GM21528 (cell line): ENCODE measurements around the gene CCL7.
"Not testable (repeated sequence)": the region's sequence is repeated elsewhere in the genome, so short reads cannot be mapped to it uniquely, and the experiment has no call there.

Source experiments
- ATAC-seq: cut with Tn5 transposase; IDR thresholded peaks from one replicate; pipeline ENCODE4 v1.9.1; 2021; ENCODE audit warnings: mild to moderate bottlenecking, moderate library complexity; ENCODE audit not compliant: unreplicated experiment, low FRiP score

The CCL7 gene

DNA sequence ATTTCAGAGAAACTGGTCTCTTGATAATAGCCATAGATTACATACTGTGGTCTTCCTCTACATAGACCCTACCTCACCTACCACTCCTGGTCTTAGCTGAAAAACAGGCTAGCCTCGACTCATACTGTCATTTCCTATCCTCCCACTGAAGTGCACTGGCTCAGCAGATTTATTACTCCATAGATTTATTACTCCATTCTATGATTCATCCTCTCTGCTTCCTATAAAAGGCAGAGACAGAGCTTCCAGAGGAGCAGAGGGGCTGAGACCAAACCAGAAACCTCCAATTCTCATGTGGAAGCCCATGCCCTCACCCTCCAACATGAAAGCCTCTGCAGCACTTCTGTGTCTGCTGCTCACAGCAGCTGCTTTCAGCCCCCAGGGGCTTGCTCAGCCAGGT lies at the start of gene CCL7:
CCL7 (plus strand) TSS at position 253 of the 400 bp plus-strand sequence; CDS start at position 323, 70 bp downstream.
- ATAC-seq, result no peak

DNA sequence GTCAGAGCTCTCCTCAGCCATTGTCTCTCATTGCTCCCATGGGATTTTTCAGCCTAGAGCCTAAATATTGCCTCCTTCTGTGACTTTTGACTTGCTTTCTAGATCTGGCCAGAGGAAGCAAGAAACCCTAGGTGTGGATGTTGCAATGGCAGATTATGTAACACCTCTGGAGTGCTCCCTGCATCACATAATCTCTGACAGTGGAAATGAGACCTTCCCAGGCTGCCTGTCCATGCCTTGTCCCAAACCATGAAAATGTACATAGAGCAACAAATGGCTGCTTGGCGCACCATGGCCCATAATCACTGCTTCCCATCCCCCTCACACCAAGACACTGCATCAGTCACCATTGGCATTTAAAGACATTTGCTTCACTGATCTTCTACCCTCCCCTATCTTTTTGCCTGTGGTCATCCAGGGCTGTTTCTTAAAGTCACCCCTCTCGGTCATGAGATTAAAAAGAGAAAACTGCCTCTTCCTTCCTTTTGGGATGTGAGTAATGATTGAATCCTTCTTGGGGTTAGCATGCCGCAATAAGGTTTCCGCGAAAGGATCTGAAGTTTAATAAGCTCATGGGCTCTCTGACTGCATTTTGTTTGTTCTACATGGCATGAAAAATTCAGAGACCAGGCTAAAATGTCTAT lies 49.1 kb upstream of the CCL7 start:
- no peak for ATAC-seq

DNA sequence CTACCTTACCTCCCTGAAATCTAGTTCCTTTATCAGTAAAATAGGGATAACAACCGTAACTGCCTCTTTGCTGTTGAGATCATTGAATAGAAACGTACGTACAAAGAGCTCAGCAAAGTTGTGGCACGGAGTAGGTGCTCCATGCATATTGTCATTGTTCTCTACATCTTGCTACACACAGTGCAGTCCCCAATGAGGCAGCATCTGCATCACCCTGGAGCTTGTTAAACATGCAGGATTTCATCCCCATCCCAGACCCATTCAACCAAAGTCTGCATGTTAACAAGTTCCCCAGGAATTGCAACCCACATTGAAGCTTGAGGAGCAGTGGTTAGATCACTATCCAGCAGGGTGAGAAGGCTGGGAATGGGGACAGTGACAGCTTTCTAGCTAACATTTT lies 48.6 kb upstream of the CCL7 start:
- ATAC-seq, result no peak

DNA sequence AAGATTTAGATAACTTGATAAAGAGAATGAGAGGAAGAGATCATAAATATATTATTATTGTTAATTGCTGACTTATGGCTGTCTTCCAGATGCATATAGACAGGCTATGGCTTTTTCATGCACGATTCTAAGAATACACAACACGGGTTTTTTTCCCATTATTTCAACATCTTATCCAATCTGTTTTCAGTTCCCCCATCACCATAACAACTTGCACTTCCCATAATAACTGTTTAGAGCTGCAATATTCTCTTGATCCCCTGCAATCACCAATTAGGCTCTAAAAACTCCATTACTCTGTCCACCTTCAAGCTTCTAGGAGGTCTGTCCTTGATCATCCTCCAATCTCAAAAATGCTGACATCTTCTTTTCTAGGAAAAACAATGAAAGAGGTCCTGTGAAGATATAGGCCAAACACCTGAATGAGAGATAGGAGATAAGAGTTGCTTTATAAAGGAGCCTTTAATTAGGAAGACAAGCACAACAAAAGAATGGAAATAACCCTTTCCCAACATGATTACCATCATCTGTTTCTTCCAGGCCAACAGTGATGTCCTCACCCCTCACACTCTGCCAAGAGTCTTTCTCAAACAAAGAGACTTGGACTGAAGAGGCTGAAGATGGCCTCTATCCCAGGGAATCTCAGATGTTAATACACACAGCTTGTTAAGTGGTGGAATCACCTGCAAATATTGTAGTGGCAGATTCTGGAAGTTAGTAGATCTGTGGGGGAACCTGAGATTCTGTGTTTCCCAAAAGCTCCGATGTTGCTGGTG lies 47.1 kb upstream of the CCL7 start:
- ATAC-seq, result no peak

DNA sequence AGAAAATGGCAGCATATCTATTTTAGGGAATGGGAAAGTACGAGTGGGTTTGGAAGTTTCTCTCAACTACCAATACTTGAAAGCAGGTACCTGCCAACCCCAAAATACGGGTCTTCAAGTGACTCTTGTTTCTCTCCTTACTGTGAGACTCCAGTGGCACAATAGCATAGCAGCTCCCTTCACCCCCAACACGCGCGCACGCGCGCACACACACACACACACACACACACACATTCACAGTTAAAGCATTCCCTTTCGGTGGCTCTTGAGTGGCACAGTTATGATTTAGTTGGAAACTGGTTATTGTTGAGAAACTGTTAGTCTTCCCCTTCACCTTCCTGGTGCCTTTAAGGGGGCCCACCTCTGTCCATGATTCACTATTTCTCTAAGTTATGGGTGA lies 45.0 kb upstream of the CCL7 start:
- no peak for ATAC-seq

DNA sequence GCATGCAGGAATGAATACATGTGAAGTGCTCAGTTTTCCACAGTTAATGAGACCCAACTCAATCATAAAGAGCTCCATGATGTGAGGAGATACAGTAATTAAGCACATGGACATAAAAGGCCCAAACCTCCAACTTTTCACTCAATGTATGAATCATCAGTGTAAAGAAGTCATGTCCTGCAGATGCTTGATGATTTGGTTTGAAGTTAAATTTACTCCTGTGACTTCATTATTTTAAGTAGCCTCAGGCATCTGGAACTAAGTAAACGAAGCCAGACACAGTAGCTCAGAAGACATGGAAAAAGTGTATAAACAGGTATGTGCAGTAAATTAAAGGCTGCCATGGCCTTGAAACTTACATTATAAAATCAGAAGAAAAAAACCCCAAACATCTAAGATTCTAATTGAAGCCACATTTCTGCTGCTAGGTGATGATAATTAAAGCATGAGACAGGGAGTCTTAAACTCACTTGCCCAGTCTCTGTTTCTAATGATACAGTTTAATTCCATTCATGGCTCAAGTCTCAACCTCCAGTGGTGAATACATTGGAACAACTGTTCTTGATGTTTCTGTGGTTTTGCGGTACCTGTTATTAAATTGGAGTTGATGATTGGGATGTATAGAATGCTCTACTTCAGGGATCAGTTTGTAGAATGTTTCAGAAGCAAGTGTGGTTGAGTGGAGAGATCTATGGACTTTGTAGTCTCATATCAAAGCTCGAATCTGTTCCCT lies 43.8 kb upstream of the CCL7 start:
- no peak for ATAC-seq

DNA sequence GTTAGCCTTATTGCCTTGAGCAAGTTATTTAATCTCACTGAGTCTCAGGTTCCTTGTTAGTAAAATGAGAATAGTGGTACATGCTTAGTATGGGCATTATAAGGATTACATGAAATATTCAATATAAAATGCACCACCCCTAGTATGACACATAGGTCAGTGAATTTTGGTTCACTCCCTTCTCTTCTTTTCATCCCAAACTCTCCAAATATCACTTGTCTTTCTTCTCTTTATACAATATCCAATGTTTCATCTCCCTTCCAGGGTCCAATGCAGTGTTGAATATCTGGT lies 43.3 kb upstream of the CCL7 start:
- ATAC-seq, result no peak

DNA sequence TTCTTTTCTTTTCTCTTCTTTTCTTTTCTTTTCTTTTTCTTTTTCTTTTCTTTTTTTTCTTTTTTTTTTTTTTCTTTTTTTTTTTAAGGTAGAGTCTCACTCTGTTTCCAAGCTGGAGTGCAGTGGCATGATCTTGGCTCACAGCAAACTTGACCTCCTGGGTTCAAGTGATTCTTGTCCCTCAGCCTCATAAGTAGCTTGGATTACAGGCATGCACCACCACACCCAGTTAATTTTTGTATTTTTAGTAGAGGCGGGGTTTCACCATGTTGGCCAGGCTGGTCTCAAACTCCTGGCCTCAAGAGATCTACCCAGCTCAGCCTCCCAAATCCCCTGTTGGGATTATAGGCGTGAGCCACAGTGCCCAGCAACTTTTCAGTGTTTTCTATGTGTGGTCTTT lies 42.7 kb upstream of the CCL7 start:
- ATAC-seq, result not testable (repeated sequence)

DNA sequence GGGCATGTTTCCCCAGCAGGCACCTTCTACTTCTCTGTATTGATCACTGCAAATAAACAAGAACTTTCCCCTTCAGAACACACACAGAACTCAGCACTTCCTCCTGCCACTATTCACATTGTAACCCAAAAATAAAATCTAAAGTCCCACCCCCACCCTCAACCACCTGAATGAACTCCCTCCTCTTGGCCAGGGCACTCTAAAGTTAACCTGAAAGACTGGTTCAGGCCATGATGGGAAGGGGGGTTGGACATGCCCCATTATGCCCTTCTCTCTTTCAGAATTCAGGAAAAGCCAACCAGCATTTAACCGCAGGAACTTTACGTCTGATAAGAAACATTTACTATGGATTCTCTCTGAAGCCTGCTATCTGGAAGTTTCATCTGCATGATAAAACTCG lies 42.3 kb upstream of the CCL7 start:
- ATAC-seq, result no peak

DNA sequence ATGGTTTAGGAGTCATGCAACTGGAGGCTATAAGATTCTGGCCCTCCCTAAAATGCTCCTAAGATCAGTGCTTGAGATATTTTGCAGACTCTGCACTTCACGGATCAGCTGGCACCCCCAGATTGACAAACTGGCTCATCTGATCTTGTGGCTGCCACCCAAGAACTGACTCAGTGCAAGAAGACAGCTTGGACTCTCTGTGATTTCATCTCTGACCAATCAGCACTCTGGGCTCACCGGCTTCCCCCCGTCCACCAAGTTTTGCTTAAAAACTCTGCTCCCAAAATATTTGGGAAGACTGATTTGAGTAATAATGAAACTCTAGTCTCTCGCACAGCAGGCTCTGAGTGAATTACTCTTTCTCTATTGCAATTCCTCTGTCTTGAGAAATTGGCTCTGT lies 41.2 kb upstream of the CCL7 start:
- no peak for ATAC-seq

DNA sequence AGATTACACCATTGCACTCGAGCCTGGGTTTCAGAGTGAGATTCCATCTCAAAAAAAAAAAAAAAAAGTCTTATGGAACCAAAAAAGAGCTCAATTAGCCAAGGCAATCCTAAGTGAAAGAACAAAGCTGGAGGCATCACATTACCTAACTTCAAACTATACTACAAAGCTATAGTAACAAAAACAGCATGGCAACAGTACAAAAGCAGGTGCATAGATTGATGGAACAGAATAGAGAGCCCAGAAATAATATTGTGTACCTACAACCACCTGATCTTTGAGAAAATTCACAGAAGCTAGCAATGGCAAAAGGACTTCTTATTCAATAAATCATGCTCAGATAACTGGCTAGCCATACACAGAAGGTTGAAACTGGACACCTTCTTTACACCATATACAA lies 39.7 kb upstream of the CCL7 start:
- ATAC-seq, result no peak

DNA sequence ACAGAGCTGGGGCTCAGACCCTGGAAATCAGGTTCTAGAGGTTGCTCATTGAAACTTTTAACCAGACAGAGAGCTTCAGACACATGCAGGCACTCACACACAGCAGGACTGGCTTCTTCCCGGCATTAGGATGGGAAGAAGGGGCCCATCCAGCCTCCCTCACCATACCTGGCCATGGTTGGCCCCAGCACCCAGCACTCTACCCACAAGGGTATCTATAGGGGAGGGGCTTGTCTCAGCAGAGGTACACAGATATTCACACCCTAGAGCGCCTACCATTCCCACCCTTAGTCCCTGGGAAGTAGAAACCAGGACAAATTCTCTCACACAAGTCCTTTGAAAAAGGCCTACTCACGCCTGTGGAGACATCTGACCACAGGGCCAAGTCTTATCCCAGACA lies 35.4 kb upstream of the CCL7 start:
- no peak for ATAC-seq

DNA sequence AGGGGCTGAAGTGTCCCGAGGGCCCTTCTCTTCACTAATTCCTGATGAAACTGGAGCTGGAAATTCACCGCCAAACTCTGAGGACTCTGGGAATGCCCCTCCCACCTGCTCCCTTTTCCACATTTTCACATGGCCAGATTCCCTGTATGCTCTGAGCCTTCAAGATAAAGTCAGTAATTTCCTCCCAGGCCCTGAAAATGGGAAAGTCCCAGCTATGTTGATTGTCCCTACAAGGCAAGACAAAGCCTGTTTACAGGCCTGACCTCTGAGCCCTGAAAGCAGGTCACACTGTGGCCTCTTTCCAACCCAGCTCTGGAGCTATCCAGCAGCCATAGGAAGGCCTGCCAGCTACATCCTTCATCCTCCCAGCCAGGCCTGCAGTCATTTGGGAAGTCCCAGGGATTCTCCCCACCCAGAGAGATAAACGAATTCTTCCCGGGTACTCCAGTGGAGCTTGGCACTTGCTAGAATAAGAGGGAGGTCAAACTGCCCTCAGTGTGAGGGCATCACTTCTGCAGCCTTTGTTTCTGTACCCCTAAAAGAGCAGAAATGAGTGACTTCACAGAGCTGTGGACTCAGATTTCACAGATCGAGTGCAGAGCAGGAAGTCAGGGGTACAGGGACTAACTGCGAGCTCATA lies 34.5 kb upstream of the CCL7 start:
- ATAC-seq, result no peak

DNA sequence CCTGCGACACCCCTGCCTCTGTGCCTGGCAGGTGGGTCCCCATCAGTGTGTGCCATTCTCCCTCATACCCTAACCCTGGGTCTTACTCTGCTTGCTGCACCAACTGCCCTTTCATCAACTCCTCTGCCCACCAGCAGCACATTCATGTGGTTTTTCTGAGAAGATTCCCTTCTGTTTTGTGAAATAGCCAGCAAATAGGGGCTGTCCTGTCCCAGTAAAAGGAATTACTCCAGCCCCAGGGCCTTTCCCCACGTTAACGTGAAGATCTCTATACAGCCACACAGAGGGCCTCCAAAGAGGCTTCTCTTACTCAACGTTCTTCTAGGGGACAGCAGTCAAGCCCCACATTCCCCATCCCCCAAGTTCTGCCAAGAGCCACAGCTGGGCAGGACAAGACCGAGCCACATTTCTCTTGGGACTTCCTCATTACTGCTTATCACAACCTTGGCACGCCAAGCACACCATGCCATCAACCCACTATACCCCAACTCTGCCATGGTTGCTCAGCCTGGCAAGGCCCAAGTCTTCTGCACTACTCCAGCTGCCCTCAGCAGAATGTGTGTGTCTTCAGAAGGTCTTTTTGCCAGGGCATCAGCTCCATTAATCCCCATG lies 33.6 kb upstream of the CCL7 start:
- ATAC-seq, result no peak

DNA sequence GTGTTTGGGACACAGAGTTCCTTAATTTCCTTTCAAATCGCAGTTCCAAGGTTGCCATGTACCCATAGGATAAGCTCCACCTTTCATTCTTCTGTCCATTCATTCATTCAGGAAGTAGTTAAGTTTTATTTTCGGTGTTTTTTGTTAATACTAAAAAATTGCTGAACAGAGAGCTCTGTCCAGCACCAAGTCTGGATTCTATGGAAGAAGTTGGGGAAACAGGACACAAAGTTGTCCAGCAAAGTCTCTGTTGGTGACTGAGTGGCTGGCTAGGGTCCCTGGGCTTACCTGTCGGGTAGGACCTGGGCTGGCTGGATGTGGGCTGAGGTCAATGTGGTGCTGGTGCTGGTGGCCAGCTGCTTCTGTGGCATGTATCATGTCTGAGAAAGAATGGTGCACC lies 32.6 kb upstream of the CCL7 start:
- ATAC-seq, result no peak

DNA sequence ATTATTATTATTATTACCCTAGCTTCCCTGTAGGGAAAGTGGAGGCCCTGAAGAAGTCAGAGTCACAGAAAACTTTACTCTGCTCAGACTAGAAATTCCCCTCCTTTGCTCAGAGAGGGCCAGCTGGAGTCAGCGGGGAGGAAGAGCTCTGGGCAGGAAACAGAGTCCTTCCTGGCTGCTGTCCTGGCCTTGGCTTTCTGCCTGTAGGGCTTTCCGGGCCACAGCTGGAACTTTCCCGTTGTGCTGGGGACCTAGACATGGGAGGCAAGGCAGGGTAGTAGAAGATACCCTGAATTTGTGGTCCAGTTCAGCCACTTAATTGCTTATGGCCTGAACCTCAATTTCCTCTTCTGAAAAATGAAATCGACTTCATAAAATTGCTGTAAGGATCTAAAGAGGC lies 29.0 kb upstream of the CCL7 start:
- no peak for ATAC-seq

DNA sequence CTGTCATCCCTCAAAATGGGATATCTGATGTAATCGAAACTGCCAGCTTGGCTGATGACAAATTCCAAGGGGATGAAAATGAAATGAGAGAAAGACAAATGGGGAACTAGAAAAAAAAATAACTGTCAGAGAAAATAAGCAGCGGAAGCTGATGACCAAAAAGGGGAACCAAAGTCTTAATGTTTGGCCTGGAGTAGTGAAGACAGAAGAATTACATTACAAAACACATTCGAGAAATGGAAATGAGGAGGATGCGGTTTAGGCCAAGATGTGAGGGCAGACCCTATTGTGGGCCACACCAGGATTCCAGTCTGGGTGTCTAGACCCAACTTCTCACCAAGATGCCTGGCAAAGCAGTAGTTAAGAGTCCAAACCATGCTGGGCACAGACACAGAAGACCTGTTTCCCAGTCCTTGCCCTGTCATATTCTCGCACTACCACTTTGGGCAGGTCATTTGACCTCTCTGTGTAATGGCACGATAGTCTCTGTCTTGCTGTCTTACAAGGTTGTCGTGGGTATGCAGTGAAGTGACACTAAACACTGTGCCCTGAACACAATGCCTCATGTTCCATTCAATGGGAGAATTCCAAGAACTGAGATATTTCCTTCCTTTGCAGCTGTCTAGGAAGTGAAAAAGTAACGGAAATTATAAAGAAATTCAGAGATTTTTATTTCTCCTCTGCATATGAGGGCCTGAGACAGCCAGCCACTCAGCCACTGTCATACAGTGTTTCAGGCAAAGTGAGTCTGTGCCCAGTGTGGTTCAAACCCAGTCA lies 27.2 kb upstream of the CCL7 start:
- ATAC-seq, result no peak

DNA sequence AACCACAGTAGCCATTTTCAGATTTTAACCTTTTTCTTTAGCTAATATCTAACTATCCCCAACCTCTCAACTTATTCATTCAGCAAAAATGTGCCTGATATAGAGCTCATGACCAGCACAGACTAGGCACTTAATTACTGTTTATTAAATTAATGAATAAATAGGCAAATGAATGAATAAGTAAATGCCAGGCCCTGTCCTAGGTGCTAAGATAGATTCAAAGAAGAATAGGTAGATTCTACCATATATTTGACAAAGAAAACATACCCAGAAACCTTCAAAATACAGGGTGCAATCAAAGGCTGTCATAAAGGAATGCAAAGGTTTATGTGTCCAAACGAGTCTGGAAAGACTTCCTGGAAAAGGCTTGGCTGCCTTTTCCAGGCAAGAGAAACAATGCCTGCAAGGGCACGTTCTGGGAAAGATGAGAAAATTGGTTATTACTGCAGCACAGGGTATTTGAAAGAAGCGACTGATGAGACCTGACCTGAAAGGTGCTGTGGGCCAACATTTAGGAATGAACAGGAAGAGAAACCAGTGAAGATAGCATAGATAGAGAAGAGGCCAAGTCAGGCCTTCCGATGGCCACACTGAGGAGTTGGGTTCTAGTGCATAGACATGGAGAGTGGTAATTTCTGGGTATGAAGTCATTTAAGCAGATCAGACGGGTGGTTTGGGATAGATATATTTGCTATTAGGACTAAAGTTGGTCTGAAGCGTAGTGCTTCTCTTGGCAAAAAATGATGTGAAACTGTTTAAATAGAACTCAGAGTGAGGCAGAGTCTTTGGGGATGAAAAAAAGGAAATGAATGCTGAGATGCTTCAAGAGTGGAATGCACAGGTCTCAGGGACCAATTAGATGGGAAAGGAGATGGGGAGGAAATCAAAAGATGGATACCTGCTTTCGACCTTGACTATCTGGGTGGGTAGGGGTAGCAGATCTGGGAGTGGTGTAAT lies 26.4 kb upstream of the CCL7 start:
- ATAC-seq, result no peak

DNA sequence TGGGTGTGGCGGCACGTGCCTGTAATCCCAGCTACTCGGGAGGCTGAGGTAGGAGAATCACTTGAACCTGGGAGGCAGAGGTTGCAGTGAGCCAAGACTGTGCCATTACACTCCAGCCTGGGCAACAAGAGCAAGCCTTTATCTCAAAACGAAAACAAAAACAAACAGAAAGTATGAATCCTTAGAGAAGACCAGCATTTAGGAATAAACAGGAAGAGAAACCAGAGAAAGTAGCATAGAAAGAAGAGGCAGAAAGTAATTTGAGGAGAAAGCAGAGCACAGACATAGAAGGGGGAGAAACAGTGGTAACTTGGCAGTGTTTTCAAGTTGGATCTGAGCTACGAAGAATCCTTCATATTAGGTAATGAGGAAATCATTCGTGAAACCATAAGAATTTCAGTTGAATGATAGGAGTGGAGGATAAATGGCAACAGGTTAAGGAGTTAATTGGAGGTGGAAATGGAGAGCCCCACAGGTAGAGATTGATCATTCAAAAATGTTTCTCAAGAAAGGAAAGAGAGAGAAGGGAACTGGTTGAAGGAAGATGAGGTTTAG lies 24.6 kb upstream of the CCL7 start:
- ATAC-seq, result no peak
